Stimulated activated CD4-positive, alpha-beta T cell treated with anti-CD3 and anti-CD28 coated beads, Interleukin-4, amount 100 ng/mL, for 1 hour (primary cell): ENCODE data around the gene GATA5.
"Not testable (repeated sequence)": the region's sequence is repeated elsewhere in the genome, so short reads cannot be mapped to it uniquely, and the experiment has no call there.

ENCODE experiments used
- DNase-seq: peaks from one replicate; pipeline ENCODE4 v3.0.0-alpha.2; 2020

The GATA5 gene

GRCh38 chr20:62427172-62428001 lies 48.4 kb downstream of the GATA5 start, which contains the start of gene RBBP8NL:
Gene RBBP8NL (minus strand): TSS chr20:62427539. CDS start chr20:62419647, 7,892 bp downstream.
- no peak for DNase-seq

DNA sequence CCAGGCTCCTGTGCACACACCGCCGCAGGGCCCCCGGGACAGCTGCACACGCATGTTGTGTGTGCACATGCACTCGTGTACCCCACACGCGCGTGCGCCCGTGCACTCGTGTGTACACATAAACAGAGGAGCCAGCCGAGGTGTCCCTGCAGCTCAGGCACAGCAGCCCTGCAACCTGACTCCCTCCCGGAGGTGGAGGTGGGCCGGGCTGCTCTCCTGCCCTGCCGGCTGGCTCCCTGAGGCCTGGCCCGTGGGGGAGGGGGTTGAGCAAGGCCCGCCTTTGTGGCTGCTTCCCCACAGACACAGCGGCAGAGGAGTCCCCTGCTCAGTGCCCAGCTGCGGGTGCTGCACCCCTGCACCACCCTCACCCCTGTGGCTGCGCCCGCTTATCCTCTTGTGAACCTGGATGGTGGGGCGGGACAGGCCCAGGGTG lies 49.1 kb downstream of the GATA5 start:
- DNase-seq, result no peak

DNA sequence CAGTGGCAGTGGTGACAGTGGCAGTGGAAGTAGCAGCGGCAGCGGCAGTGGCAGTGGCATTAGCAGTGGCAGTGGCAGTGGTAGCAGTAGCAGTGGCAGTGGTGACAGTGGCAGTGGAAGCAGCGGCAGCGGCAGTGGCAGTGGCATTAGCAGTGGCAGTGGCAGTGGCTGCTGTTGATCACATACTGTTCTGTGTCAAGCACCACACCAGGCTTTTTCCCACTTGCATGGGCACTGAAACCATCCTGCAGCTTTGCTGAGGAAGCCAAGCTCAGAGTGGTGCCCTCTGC lies 49.8 kb downstream of the GATA5 start:
- DNase-seq, result not testable (repeated sequence)

- DNase-seq, result no peak
Measured at GRCh38 chr20:62425281-62426058, 50.3 kb downstream of the GATA5 start.

DNA sequence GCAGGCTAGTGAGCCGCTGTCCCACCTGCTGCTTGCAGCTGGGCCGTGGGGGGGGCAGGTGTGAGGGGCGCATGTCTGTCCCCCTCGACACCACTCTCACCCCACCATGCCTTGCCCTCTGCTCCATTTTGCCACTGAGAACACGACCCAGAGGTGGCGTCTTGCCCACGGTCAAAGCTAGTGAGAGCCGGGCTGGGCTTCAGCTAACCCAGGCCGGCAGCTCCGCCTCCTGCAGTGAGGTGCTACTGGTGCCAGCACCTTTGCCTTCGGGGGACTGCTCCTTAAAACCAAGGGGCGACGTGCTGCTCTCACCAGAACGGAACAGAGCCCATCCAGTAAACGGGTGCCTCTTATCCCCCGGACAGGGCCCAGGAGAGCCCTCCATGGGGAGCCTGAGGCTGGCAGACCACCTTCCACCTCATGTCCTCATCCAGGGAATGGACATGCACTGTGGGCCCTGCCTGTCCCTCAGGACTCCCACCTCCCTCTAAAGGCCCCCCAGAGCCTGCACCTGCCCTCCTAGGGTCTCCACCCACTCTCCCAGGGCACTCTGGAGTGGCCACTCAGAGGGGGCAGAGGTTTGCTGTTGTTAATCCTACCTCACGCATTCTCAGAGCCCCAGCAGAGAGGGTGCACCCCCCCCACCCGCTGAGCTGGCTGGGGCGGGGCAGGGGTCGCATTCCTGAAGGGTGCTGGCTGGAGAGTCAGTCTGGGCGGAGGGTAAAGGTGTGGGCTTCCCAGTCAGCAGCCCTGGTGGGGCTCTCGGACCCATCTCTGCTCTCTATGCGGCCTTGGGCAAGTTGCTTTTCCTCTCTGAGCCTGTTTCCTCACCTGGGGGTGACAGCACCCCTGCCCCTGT lies 51.3 kb downstream of the GATA5 start:
- DNase-seq, result no peak

DNA sequence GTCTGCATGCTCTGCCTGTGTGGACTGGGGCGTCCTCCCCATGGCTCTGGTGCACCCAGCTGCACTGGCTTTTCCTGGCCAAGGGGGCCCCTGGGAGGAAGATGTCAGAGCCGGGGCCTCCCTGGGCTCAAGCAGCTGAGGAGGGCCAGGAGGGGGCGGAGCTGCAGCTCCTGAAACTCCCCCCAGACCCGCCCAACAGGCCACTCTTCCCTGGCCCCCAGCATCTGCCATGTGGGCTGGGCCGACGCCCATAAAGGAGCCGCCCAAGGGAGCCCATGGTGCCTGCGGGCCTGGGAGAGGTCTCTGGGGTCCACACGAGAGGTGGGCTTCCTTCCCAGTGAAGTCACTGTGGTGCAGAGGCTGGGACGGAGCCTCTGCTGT lies 52.5 kb downstream of the GATA5 start:
- DNase-seq, result no peak

- no peak for DNase-seq
Measured at GRCh38 chr20:62422636-62423325, 53.0 kb downstream of the GATA5 start.

- no peak for DNase-seq
Measured at GRCh38 chr20:62421716-62421990, 54.1 kb downstream of the GATA5 start.

DNA sequence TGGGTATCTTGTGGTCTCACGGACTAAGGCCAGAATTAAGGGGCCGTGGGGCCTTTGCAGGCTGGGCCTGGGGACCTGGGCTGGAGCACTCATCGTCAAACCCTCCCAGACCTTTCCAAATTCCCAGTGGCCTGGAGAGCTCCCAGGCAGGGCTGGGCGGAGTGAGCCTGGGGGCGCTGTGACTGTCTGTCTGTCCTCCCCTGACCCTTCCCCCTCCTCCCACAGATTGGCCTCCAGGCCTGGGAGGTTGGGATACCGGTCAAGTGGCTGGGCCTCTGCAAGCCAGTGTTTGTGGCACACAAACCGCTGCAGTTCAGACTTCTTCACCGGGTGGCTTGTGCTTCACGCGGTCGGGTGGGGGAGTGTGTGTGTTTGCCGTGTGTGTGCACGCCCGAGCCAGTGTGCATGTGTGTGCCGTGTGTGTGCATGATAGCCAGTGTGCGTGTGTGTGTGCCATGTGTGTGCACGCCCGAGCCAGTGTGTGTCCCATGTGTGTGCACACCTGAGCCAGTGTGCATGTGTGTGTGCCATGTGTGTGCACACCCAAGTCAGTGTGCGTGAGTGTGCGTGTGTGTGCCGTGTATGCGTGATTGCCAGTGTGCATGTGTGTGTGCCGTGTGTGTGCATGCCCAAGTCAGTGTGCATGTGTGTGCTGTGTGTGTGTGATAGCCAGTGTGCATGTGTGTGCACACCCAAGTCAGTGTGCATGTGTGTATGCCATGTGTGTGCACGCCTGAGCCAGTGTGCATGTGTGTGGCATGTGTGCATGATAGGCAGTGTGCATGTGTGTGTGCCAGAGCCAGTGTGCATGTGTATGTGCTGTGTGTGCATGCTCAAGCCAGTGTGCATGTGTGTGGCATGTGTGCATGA lies 54.7 kb downstream of the GATA5 start:
- DNase-seq, result no peak

DNA sequence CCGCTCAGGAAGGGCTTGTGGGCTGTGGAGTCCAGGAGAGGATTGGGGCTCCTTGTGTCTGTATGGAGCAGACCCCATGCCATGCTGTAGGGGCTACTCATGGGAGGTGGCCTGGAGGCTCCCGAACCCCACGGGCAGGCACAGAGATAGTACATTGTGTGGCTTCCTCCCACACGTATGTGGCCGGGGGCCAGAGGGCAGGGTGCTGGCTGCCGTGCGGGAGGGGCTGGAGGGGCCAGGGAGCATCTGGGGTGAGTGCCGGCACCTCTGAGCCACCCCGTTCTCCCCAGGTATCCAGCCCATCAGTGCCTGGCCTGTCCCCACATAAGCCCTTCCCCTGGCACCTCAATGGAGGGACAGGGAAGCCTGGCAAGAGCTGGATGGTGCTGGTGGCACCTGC lies 56.0 kb downstream of the GATA5 start:
- no peak for DNase-seq

GRCh38 chr20:62418709-62419487 lies 56.9 kb downstream of the GATA5 start:
- no peak for DNase-seq

DNA sequence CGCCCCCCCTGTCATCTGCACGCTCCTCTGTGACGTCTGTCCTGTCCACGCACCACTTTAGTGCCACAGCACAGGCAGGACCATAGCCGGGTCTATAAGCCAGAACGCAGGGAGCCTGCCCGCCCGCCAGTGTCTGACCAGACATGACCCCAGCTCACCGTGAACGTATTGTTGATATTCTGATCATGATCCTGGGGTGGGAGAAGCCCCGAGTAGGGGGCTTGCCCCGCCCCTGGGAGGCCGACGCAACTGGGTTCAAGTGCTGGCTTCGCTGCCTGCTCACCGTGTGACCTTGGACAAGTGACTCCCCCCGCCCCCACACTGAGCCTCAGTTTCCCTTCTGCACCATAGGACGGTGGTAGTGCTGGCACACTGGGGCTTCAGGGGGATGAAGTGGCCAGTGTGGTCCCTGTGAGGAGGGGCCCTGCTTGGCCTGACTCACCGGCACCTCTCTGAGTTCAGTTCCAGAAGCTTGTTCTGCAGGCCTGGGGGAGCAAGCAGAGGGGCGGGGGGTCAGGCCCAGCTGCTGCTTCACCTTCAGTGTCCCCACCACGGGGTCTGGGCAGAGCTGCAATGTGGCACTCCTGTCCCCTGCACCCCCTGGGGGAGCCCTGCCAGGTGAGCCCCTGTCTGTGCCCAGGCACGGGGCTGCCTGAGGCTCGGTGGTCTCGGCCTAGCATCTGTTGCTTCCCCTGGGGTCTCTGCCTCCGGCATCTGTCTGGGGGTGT lies 57.6 kb downstream of the GATA5 start:
- no peak for DNase-seq

GRCh38 chr20:62416651-62417637 lies 58.9 kb downstream of the GATA5 start:
- DNase-seq, result no peak

GRCh38 chr20:62415354-62416111 lies 60.3 kb downstream of the GATA5 start:
- no peak for DNase-seq

DNA sequence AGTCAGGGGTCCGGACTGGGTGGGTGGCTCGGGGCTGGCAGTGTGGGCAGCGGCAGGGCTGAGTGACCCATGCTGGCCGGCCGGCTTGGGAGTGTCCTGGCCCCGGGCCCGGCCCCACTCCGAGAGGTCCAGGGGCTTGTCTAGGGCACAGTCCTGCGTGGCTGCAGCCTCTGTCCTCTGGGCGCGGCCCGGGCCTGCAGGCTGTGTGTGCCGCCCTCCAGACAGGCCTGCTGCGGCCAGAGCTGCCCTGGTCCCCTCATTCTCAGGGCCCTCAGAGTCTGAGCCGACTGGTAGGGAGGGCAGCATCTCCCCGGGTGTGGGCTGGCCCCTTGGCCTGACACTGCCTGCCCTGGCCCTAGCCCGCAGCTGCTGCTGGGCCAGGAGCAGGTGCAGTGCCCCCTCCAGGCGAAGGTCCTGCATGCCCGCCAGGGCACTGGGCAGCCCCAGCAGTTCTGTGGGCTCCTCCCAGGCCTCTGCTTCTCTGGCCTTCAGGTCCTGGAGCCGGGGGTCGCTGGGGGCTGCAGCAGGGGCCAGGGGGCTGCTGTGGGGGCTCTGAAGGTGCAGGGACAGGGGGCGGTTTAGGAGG lies 61.8 kb downstream of the GATA5 start:
- no peak for DNase-seq
